Activated naive CD8-positive, alpha-beta T cell (primary cell): ENCODE results near the gene ERAP2.

Source experiments
- H3K27ac Mint-ChIP-seq: one replicate; pipeline ENCODE4 v1.8.0; 2021; ENCODE audit warnings: mixed read lengths
- H3K27me3 Mint-ChIP-seq: one replicate; pipeline ENCODE4 v1.8.0; 2021; ENCODE audit warnings: mixed read lengths
- H3K36me3 Mint-ChIP-seq: one replicate; pipeline ENCODE4 v1.8.0; 2021; ENCODE audit warnings: mixed read lengths
- H3K4me1 Mint-ChIP-seq: one replicate; pipeline ENCODE4 v1.8.0; 2021; ENCODE audit warnings: low read depth, mixed read lengths
- H3K4me3 Mint-ChIP-seq: one replicate; pipeline ENCODE4 v1.8.0; 2021; ENCODE audit warnings: mild to moderate bottlenecking, mixed read lengths
- H3K9me3 Mint-ChIP-seq: one replicate; pipeline ENCODE4 v1.8.0; 2021; ENCODE audit warnings: low read depth, mixed read lengths

ERAP2 gene

GRCh38 chr5:96968614-96969013, 92.3 kb downstream of the ERAP2 start:
- no peaks in the 10 kb centered on the region for H3K9me3 Mint-ChIP-seq
- peaks cover 6% of the 10 kb centered on the region for H3K36me3 Mint-ChIP-seq
- H3K4me3 Mint-ChIP-seq = peak overlapping the region; percentile 36
- no peaks in the 10 kb centered on the region for H3K27me3 Mint-ChIP-seq
- H3K4me1 Mint-ChIP-seq = peaks cover 89% of the 10 kb centered on the region
- peak overlapping the region; percentile 92 for H3K27ac Mint-ChIP-seq
